PC-9 (cell line): ENCODE measurements around the gene ETNK1.

ENCODE experiments used
- EZH2 ChIP-seq: fragments of 200-600 bp; sonication (generic); IDR thresholded peaks from 2 replicates; pipeline ENCODE4 v1.8.0; 2017; ENCODE audit warnings: antibody characterized with exemption, low read depth
- TF ChIP-seq, protein P1 (sequence below): fragments of 200-600 bp; sonication (generic); conservative IDR thresholded peaks from 2 replicates; pipeline ENCODE4 v1.6.1; 2017; ENCODE audit warnings: mixed run types, antibody characterized with exemption, mild to moderate bottlenecking, moderate library complexity

DNA sequence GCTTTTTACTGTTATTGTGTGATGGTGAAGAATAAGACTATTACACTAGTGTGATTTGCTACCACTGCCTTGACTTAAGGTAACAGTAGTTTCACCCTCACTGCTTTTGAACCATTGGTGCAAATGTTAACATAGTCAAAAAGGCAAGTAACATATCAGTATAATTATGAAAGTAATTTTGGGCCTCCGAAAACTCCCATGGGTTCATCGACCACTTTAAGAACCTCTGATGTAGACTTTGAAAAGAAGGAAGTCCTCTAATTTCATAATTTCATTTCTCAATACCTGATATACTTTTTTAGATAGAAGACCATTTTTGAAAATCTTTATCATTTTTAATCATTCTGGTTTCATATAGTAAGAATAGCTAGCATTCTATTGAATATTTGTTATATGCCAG, 57.7 kb downstream of the ETNK1 start:
- no peak for TF ChIP-seq EZH2
- TF ChIP-seq, protein P1, sequence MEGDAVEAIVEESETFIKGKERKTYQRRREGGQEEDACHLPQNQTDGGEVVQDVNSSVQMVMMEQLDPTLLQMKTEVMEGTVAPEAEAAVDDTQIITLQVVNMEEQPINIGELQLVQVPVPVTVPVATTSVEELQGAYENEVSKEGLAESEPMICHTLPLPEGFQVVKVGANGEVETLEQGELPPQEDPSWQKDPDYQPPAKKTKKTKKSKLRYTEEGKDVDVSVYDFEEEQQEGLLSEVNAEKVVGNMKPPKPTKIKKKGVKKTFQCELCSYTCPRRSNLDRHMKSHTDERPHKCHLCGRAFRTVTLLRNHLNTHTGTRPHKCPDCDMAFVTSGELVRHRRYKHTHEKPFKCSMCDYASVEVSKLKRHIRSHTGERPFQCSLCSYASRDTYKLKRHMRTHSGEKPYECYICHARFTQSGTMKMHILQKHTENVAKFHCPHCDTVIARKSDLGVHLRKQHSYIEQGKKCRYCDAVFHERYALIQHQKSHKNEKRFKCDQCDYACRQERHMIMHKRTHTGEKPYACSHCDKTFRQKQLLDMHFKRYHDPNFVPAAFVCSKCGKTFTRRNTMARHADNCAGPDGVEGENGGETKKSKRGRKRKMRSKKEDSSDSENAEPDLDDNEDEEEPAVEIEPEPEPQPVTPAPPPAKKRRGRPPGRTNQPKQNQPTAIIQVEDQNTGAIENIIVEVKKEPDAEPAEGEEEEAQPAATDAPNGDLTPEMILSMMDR, result no peak
